B cell (primary cell): ENCODE results near the gene EPB41L2. TPM values are rescaled to one million over a fixed set of nuclear protein-coding genes. Genes with fewer than 3 reads are reported as not detected.
A peak's percentile ranks its signal among the peaks of the same experiment; 100 is the strongest.

ENCODE experiments used
- ATAC-seq: fragments of 200-7000 bp; cut with Tn5 transposase; one replicate; pipeline ENCODE4 v1.10.0; 2021; ENCODE audit warnings: low read depth, mild to moderate bottlenecking, moderate number of reproducible peaks, moderate library complexity
- CTCF ChIA-PET: fragments of 350-600 bp; sonication (Branson Sonifier 250); formaldehyde crosslinking; loops from one replicate; lab custom pipeline; 2021; ENCODE audit warnings: antibody characterized with exemption, inconsistent platforms; lab: Charles Lee
- POLR2A ChIA-PET: fragments of 350-600 bp; sonication (Branson Sonifier 250); formaldehyde crosslinking; loops from one replicate; lab custom pipeline; 2021; ENCODE audit warnings: antibody characterized with exemption; lab: Charles Lee
- DNase-seq: peaks from one replicate; pipeline ENCODE4 v3.0.0; 2013
- H2AFZ ChIP-seq: 2 replicates; pipeline ENCODE4 v1.6.1; 2012; ENCODE audit warnings: mild to moderate bottlenecking, low read depth, low read length; ENCODE audit not compliant: insufficient read depth, poor library complexity, severe bottlenecking
- H3K27ac ChIP-seq, 2 donors: 1 replicate in 1 of 2; 2 replicates in 1 of 2; pipeline ENCODE4 v1.5.1; 2012 to 2013; ENCODE audit warnings: low read length in 2 of 2, mild to moderate bottlenecking in 2 of 2, moderate library complexity in 1 of 2
- H3K27me3 ChIP-seq, 4 experiments: fragments of 200-600 bp in 1 of 4; sonication (generic) in 1 of 4; replicated peaks in 1 of 4; 1 replicate in 2 of 4; 2 replicates in 2 of 4; pipeline versions ENCODE4 v1.6.1 to v1.7.0; 2013 to 2016; ENCODE audit warnings: low read length in 3 of 4, mild to moderate bottlenecking in 2 of 4, mixed read lengths in 1 of 4, moderate library complexity in 1 of 4; ENCODE audit not compliant: insufficient read depth in 4 of 4, control insufficient read depth in 3 of 4; ENCODE audit errors: control extremely low read depth in 1 of 4
- H3K36me3 ChIP-seq, 2 experiments: replicated peaks in 1 of 2; 1 replicate in 1 of 2; 2 replicates in 1 of 2; pipeline versions ENCODE4 v1.6.1 to v1.7.1; 2013; ENCODE audit warnings: low read length in 1 of 2; ENCODE audit not compliant: insufficient read depth in 2 of 2, control insufficient read depth in 1 of 2; ENCODE audit errors: control extremely low read depth in 1 of 2, extremely low read depth in 1 of 2
- H3K4me1 ChIP-seq, 2 donors: fragments of 200-600 bp in 1 of 2; sonication (generic) in 1 of 2; 1 replicate in 1 of 2; 2 replicates in 1 of 2; pipeline versions ENCODE4 v1.5.1 to v1.6.1; 2013 to 2017; ENCODE audit warnings: low read length in 2 of 2; ENCODE audit not compliant: control insufficient read depth in 2 of 2, insufficient read depth in 2 of 2
- H3K4me2 ChIP-seq: replicated peaks from 2 replicates; pipeline ENCODE3; 2012; ENCODE audit warnings: mild to moderate bottlenecking, low read depth, low read length; ENCODE audit not compliant: poor library complexity, severe bottlenecking
- H3K4me3 ChIP-seq, 5 experiments: fragments of 200-600 bp in 1 of 5; sonication (generic) in 1 of 5; 1 replicate in 3 of 5; 2 replicates in 2 of 5; pipeline versions ENCODE4 v1.5.1 to v1.7.0; 2011 to 2016; ENCODE audit warnings: low read length in 4 of 5, mild to moderate bottlenecking in 4 of 5, low read depth in 2 of 5, control low read depth in 1 of 5, moderate library complexity in 1 of 5; ENCODE audit not compliant: insufficient read depth in 1 of 5; ENCODE audit errors: control extremely low read depth in 1 of 5, extremely low read depth in 1 of 5
- H3K79me2 ChIP-seq: fragments of 200-600 bp; sonication (generic); one replicate; pipeline ENCODE4 v1.6.0; 2016; ENCODE audit warnings: low read length; ENCODE audit not compliant: control insufficient read depth, insufficient read depth
- H3K9ac ChIP-seq: fragments of 200-600 bp; sonication (generic); 2 replicates; pipeline ENCODE4 v1.6.1; 2017; ENCODE audit warnings: mild to moderate bottlenecking, low read length, moderate library complexity
- H3K9me3 ChIP-seq, 3 donors: one replicate each; pipeline versions ENCODE4 v1.6.1 to v1.7.1; 2013; ENCODE audit warnings: low read length in 2 of 3; ENCODE audit not compliant: control insufficient read depth in 2 of 3, insufficient read depth in 1 of 3; ENCODE audit errors: control extremely low read depth in 1 of 3
- H4K20me1 ChIP-seq: 2 replicates; pipeline ENCODE4 v1.6.0; 2012; ENCODE audit warnings: mild to moderate bottlenecking, low read length; ENCODE audit not compliant: insufficient read depth, control insufficient read depth, poor library complexity, severe bottlenecking
- H3K27ac Mint-ChIP-seq: one replicate; pipeline ENCODE4 v1.8.0; 2021; ENCODE audit warnings: mixed read lengths
- H3K27me3 Mint-ChIP-seq: one replicate; pipeline ENCODE4 v1.8.0; 2021; ENCODE audit warnings: mixed read lengths
- H3K4me1 Mint-ChIP-seq: one replicate; pipeline ENCODE4 v1.8.0; 2021; ENCODE audit warnings: mixed read lengths
- H3K4me3 Mint-ChIP-seq: one replicate; pipeline ENCODE4 v1.8.0; 2021; ENCODE audit warnings: mixed read lengths
- H3K9me3 Mint-ChIP-seq: one replicate; pipeline ENCODE4 v1.8.0; 2022; ENCODE audit warnings: mixed read lengths; ENCODE audit not compliant: insufficient read depth
- EZH2 ChIP-seq: IDR thresholded peaks from 2 replicates; pipeline ENCODE4 v1.6.1; 2012; ENCODE audit warnings: borderline replicate concordance, low read depth, mild to moderate bottlenecking, moderate library complexity, low read length; ENCODE audit not compliant: insufficient read depth, poor library complexity, severe bottlenecking
- WGBS: methylation state at CpG from one replicate; pipeline ENCODE4 v1.1.5; 2013; ENCODE audit warnings: missing lambda C conversion rate; ENCODE audit not compliant: insufficient coverage; 5-methylcytosine and 5-hydroxymethylcytosine counted together
- intact Hi-C: fragments of 100-400 bp; cut with micrococcal nuclease; formaldehyde crosslinking; loops from one replicate; pipeline ENCODE4 v1.10.0; 2022
- polyA plus RNA-seq: library from polyadenylated mRNA; depleted of rRNA; stranded (reverse); fragments of >200 nt; gene quantifications from 2 replicates; pipeline ENCODE4 v1.2.3, GENCODE V29; 2012
- total RNA-seq, 2 donors: library from RNA; stranded (reverse); fragments of 120-200 nt in 1 of 2; gene quantifications; 1 replicate in 1 of 2; 2 replicates in 1 of 2; pipeline versions ENCODE4 v1.2.3 to v1.2.4, GENCODE V29; 2013 to 2022
- TF ChIP-seq, protein P1 (sequence below): fragments of 200-600 bp; IDR thresholded peaks from one replicate; pipeline ENCODE4 v1.8.0; 2022; ENCODE audit warnings: antibody characterized with exemption, mild to moderate bottlenecking

The EPB41L2 gene
- total and polyA plus RNA-seq, 2 donors (not counting 1 experiment from before 2014, with no cell fraction given) = 17.8 to 61.0 TPM

GRCh38 chr6:130893277-130893676, 169.8 kb downstream of the EPB41L2 start:
- POLR2A ChIA-PET = no interaction called here
- peaks cover 5 to 7% of the 10 kb centered on the region in 2 donors for H3K4me1 ChIP-seq
- CTCF ChIA-PET = interaction anchor here (1.4 to 7.2 kb wide), 4 partner anchors 8 to 640 kb away, joined by 3 to 61 read pairs (median 9); no protein-coding TSS in a partner anchor
- Mint-ChIP-seq H3K9me3 (no peaks in the 10 kb centered on the region), H3K27ac (no peak overlapping the region), H3K4me3 (no peak overlapping the region), H3K4me1 (peaks cover 11% of the 10 kb centered on the region), H3K27me3 (no peaks in the 10 kb centered on the region)
- H3K4me3 ChIP-seq = no peak overlapping the region
- no peaks in the 10 kb centered on the region for H3K9me3 ChIP-seq
- H3K27me3 ChIP-seq = no peaks in the 10 kb centered on the region
- no peaks in the 10 kb centered on the region for H3K79me2 ChIP-seq
- ATAC-seq (no peak), DNase-seq (peak; percentile 8)
- no peak overlapping the region for H2AFZ ChIP-seq
- H3K9ac ChIP-seq = no peak overlapping the region
- H3K36me3 ChIP-seq = peaks cover 5 to 6% of the 10 kb centered on the region in 2 experiments
- H3K27ac ChIP-seq = no peak overlapping the region
- intact Hi-C loops = no loop called here
- no peak overlapping the region for H3K4me2 ChIP-seq
- no peaks in the 10 kb centered on the region for H4K20me1 ChIP-seq
- WGBS = no CpG with 5 or more reads among the region's 2 CpGs
- TF ChIP-seq, protein P1, sequence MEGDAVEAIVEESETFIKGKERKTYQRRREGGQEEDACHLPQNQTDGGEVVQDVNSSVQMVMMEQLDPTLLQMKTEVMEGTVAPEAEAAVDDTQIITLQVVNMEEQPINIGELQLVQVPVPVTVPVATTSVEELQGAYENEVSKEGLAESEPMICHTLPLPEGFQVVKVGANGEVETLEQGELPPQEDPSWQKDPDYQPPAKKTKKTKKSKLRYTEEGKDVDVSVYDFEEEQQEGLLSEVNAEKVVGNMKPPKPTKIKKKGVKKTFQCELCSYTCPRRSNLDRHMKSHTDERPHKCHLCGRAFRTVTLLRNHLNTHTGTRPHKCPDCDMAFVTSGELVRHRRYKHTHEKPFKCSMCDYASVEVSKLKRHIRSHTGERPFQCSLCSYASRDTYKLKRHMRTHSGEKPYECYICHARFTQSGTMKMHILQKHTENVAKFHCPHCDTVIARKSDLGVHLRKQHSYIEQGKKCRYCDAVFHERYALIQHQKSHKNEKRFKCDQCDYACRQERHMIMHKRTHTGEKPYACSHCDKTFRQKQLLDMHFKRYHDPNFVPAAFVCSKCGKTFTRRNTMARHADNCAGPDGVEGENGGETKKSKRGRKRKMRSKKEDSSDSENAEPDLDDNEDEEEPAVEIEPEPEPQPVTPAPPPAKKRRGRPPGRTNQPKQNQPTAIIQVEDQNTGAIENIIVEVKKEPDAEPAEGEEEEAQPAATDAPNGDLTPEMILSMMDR = no peak
- TF ChIP-seq EZH2 = no peak

DNA sequence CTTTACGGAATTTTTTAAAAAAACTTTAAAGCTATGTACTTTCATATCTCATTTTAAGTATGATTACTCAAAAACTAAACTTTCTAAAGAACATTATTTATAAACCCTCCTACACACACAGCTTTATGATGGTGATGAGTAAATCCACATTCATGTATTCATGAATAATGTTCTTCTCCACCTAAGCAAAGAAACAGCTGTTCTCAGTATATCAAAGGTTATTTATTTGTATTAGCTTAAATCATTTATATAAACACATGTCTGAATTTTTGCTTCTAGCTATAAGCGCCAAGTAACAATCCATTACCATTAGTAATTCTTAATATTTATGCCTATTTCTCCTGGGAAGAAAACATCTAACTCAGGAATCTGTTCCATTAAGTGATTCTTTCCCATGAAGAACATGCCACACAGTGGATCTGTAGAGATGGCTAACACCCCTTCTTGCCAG, 172.5 kb downstream of the EPB41L2 start:
- DNase-seq (no peak), ATAC-seq (no peak)
- Histone ChIP-seq H4K20me1 (no peaks in the 10 kb centered on the region), H3K27me3 (no peaks in the 10 kb centered on the region), H2AFZ (no peak overlapping the region), H3K27ac (no peak overlapping the region), H3K9me3 (no peaks in the 10 kb centered on the region), H3K4me1 (peaks cover 5 to 7% of the 10 kb centered on the region in 2 donors), H3K9ac (no peak overlapping the region), H3K4me2 (no peak overlapping the region), H3K79me2 (no peaks in the 10 kb centered on the region), H3K36me3 (peaks cover 4 to 10% of the 10 kb centered on the region in 2 experiments), H3K4me3 (no peak overlapping the region)
- Mint-ChIP-seq H3K4me1 (peaks cover 11% of the 10 kb centered on the region), H3K4me3 (no peak overlapping the region), H3K9me3 (no peaks in the 10 kb centered on the region), H3K27me3 (no peaks in the 10 kb centered on the region), H3K27ac (no peak overlapping the region)
- POLR2A ChIA-PET = no interaction called here
- no CpG with 5 or more reads among the region's 2 CpGs for WGBS
- intact Hi-C loops = no loop called here
- CTCF ChIA-PET = interaction anchor here (0.7 to 7.2 kb wide), 5 partner anchors 9 to 304 kb away, joined by 4 to 61 read pairs (median 7); no protein-coding TSS in a partner anchor
- TF ChIP-seq EZH2 = no peak
- TF ChIP-seq, protein P1 = no peak
